Renal pelvis (tissue), 3 donors: ENCODE data around the gene ZNF19. TPM values are rescaled to one million over a fixed set of nuclear protein-coding genes. Genes with fewer than 3 reads are reported as not detected.

Experiments
- polyA plus RNA-seq, 3 donors: library from polyadenylated mRNA; unstranded; fragments of 120-200 nt; gene quantifications; one replicate each; pipeline ENCODE4 v1.2.1, GENCODE V29; 2013; ENCODE audit not compliant: insufficient read length in 3 of 3

The ZNF19 gene
- polyA plus RNA-seq, 3 donors, result 11.0 to 18.5 (median 16.1) TPM

Other genes starting within 250 kb of the ZNF19 start
- 10 to 100 TPM; 40.1 to 66.5 (median 63.5) TPM for gene CMTR2, start 199.9 kb downstream of the ZNF19 start, polyA plus RNA-seq
- under 1 TPM; 0.40 to 0.70 (median 0.47) TPM for gene CALB2, start 130.6 kb downstream of the ZNF19 start, polyA plus RNA-seq
- gene TLE7, start 47.3 kb downstream of the ZNF19 start, polyA plus RNA-seq, result not detected
- 10 to 100 TPM; 14.6 to 19.5 (median 15.5) TPM for gene ZNF23, start 27.1 kb downstream of the ZNF19 start, polyA plus RNA-seq
- under 1 TPM; 0.21 to 0.53 (median 0.49) TPM for gene CHST4, start 37.1 kb upstream of the ZNF19 start, polyA plus RNA-seq
- under 1 TPM; 0.03 to 0.16 (median 0.14) TPM for gene TAT, start 87.8 kb upstream of the ZNF19 start, polyA plus RNA-seq
- gene MARVELD3, start 136.9 kb upstream of the ZNF19 start, polyA plus RNA-seq, result 10 to 100 TPM; 13.1 to 20.3 (median 19.8) TPM
- gene PHLPP2, start 235.4 kb upstream of the ZNF19 start, polyA plus RNA-seq, result 10 to 100 TPM in 2 of 3 donors, 1 to 10 TPM in 1; 7.6 to 10.7 (median 10.2) TPM